Heart left ventricle (tissue), 13 donors: ENCODE measurements around the gene CLEC16A.

Source experiments
- CTCF ChIP-seq, 12 donors: fragments of 200-600 bp; sonication (generic) in 4 of 12; IDR thresholded peaks; one replicate each; pipeline versions ENCODE4 v1.5.0 to v1.8.0; 2018 to 2022; ENCODE audit warnings: antibody characterized with exemption in 12 of 12, mild to moderate bottlenecking in 5 of 12
- POLR2A ChIP-seq, 2 donors: fragments of 450-650 bp; IDR thresholded peaks; one replicate each; pipeline ENCODE4 v1.6.1; 2017; ENCODE audit warnings: antibody characterized with exemption in 2 of 2, mild to moderate bottlenecking in 2 of 2, moderate library complexity in 2 of 2
- donor health status: ischemic (EF 13 %, LVEDD 7.1; RV severe dilation, severe dysfunction).
- donor health status: DM: no; HTN: yes; CAD: no.
- donor health status: DM: no; HTN: no; CAD: no.
- donor health status: ischemic (EF 25% LVEDD 6.9; RV normal size, moderate dysfunction).
- donor health status: ischemic (EF 25% LVEDD 5.7; RV mildly dilated, moderate dysfunction).
- donor health status: ischemic (EF 35%, LVEDD 5.7; RV mildly dilated, moderate dysfunction).
- donor health status: nonischemic (EF 11% LVEDD 7.7; RV severe dilation, severe dysfunction).
- donor health status: DM: yes; HTN: yes; CAD: no.
- donor health status: PGD.
- donor health status: ischemic (EF 29% LVEDD 5.4; RV normal size, mild dysfunction).
- donor health status: nonischemic (EF 23%, LVEDD 6.1; RV moderate dilation, normal function).

DNA sequence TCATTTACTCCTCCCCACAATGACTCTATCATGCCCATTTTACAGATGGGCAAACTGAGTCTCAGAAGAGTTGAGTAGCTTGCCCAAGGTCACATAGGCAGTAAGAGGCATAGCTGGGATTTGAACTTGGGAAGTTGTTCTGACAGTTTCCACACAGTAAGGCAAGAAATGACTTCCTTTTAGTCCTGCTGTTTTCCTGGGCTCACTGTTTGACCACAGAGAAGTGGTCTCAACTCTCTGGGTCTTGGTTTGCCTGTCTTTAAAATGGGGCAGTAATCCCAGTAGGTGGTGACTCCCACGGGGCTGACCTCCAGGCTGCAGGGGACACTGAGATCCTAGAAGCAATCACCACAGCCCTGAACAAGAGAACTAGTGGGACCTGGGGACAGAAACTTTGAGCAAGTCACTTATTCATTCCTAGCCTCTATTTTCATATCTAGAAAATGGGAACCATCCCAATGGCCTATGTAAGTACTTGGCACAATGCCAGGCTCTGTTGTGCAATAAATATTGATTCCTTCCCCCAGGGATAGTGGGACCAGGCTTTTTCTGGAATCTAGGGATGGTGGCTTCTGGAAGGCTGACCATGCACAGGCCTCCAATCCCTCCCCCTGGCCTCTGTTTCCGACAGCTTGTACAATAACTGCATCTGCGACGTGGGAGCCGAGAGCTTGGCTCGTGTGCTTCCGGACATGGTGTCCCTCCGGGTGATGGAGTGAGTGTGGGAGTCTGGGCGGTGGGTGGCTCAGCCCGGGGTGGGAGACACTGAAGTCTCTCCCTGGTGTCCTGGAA lies 22.6 kb upstream of the CLEC16A start:
- TF ChIP-seq CTCF (IDR thresholded peaks at IDR 0.05) (no peak), POLR2A (IDR thresholded peaks at IDR 0.05) (no peak)
